Endothelial cell of umbilical vein (primary cell): Measurements from ENCODE around the gene CFAP65. TPM values are rescaled to one million over a fixed set of nuclear protein-coding genes. Genes with fewer than 3 reads are reported as not detected.

ENCODE experiments used
- BruUV-seq: library from RNA; stranded (reverse); fragments of 400-500 nt; replicated peaks from 2 replicates; lab custom pipeline; 2021; lab: Mats Ljungman, UMichigan
- CTCF ChIA-PET: fragments of 300-600, 350-600 bp; sonication (Branson Sonifier 250); formaldehyde crosslinking; loops from one replicate; lab custom pipeline; 2021; ENCODE audit warnings: antibody characterized with exemption, inconsistent platforms; lab: Charles Lee
- POLR2A ChIA-PET: fragments of 300-600, 350-600 bp; sonication (Branson Sonifier 250); formaldehyde crosslinking; loops from one replicate; lab custom pipeline; 2021; ENCODE audit warnings: antibody characterized with exemption, inconsistent platforms; lab: Charles Lee
- DNase-seq: peaks from one replicate; pipeline ENCODE4 v3.0.0-alpha.2; 2011; ENCODE audit warnings: low read depth, low spot score
- FAIRE-seq: peaks from 2 replicates; lab custom pipeline; 2011; peaks lifted over from hg19 to GRCh38; lab: Jason Lieb, UNC
- H2AFZ ChIP-seq: 2 replicates; pipeline ENCODE4 v1.6.0; 2012; ENCODE audit warnings: low read depth, low read length, control low read depth, inconsistent platforms
- H3K27ac ChIP-seq: 2 replicates; pipeline ENCODE4 v1.5.1; 2011; ENCODE audit warnings: low read depth, mild to moderate bottlenecking, control low read depth, low read length, moderate library complexity; ENCODE audit not compliant: insufficient read depth
- H3K27me3 ChIP-seq, 2 experiments: 2 replicates each; pipeline versions ENCODE4 v1.6.0 to v1.6.1; 2011; ENCODE audit warnings: low read length in 2 of 2, mixed read lengths in 1 of 2; ENCODE audit not compliant: control insufficient read depth in 2 of 2, insufficient read depth in 2 of 2
- H3K36me3 ChIP-seq, 2 experiments: 2 replicates in 1 of 2; 3 replicates in 1 of 2; pipeline ENCODE4 v1.5.1; 2011; ENCODE audit warnings: low read length in 2 of 2, mild to moderate bottlenecking in 1 of 2, moderate library complexity in 1 of 2; ENCODE audit not compliant: control insufficient read depth in 2 of 2, insufficient read depth in 2 of 2; ENCODE audit errors: extremely low read depth in 1 of 2
- H3K4me1 ChIP-seq: 3 replicates; pipeline ENCODE4 v1.5.1; 2011; ENCODE audit warnings: mild to moderate bottlenecking, low read length; ENCODE audit not compliant: control insufficient read depth, insufficient read depth; ENCODE audit errors: extremely low read depth
- H3K4me2 ChIP-seq: 2 replicates; pipeline ENCODE4 v1.6.1; 2011; ENCODE audit warnings: low read length, control low read depth, mixed read lengths; ENCODE audit not compliant: insufficient read depth
- H3K4me3 ChIP-seq, 3 experiments: fragments of 200-600 bp in 1 of 3; sonication (generic), shearing (Covaris generic) in 1 of 3; replicated peaks in 1 of 3; 2 replicates each; pipeline ENCODE4 v1.5.1; 2011 to 2016; ENCODE audit warnings: control low read depth in 3 of 3, low read length in 3 of 3, mild to moderate bottlenecking in 2 of 3, inconsistent platforms in 1 of 3, low read depth in 1 of 3, moderate library complexity in 1 of 3; ENCODE audit not compliant: insufficient read depth in 1 of 3
- H3K79me2 ChIP-seq: 2 replicates; pipeline ENCODE4 v1.6.0; 2012; ENCODE audit warnings: low read length, inconsistent platforms; ENCODE audit not compliant: control insufficient read depth, insufficient read depth
- H3K9ac ChIP-seq: replicated peaks from 2 replicates; pipeline ENCODE3; 2011; ENCODE audit warnings: low read length, control low read depth; ENCODE audit not compliant: insufficient read depth; ENCODE audit errors: extremely low read depth
- H3K9me1 ChIP-seq: replicated peaks from 3 replicates; pipeline ENCODE4 v1.6.0; 2011; ENCODE audit warnings: mild to moderate bottlenecking, low read length; ENCODE audit not compliant: control insufficient read depth, insufficient read depth; ENCODE audit errors: extremely low read depth
- H3K9me3 ChIP-seq: replicated peaks from 2 replicates; pipeline ENCODE4 v1.5.1; 2012; ENCODE audit warnings: low read length, inconsistent platforms; ENCODE audit not compliant: control insufficient read depth, insufficient read depth
- H4K20me1 ChIP-seq: replicated peaks from 2 replicates; pipeline ENCODE3; 2011; ENCODE audit warnings: mild to moderate bottlenecking, low read length; ENCODE audit not compliant: control insufficient read depth, insufficient read depth; ENCODE audit errors: extremely low read depth
- CTCF ChIP-seq, 2 donors: IDR thresholded peaks; 1 replicate in 1 of 2; 2 replicates in 1 of 2; pipeline ENCODE4 v1.5.1; 2011; ENCODE audit warnings: low read length in 2 of 2, mild to moderate bottlenecking in 2 of 2, moderate library complexity in 2 of 2, control low read depth in 1 of 2, inconsistent platforms in 1 of 2, low read depth in 1 of 2; ENCODE audit not compliant: insufficient read depth in 1 of 2; ENCODE audit errors: extremely low read depth in 1 of 2
- EZH2 ChIP-seq: IDR thresholded peaks from 2 replicates; pipeline ENCODE4 v1.6.1; 2012; ENCODE audit warnings: borderline replicate concordance, low read depth, mild to moderate bottlenecking, moderate library complexity, low read length, inconsistent platforms; ENCODE audit not compliant: severe bottlenecking
- FOS ChIP-seq: IDR thresholded peaks from 2 replicates; pipeline ENCODE4 v1.6.1; 2011; ENCODE audit warnings: mild to moderate bottlenecking, low read length, moderate library complexity, borderline replicate concordance; ENCODE audit not compliant: insufficient read depth
- GATA2 ChIP-seq: IDR thresholded peaks from 2 replicates; pipeline ENCODE4 v1.7.0; 2011; ENCODE audit warnings: low read depth, mild to moderate bottlenecking, moderate library complexity, mixed read lengths, low read length; ENCODE audit not compliant: insufficient read length, insufficient read depth
- JUN ChIP-seq: IDR thresholded peaks from 2 replicates; pipeline ENCODE4 v1.6.1; 2011; ENCODE audit warnings: borderline replicate concordance, low read depth; ENCODE audit not compliant: insufficient read length, insufficient read depth
- MYC ChIP-seq: IDR thresholded peaks from one replicate; pipeline ENCODE4 v1.6.1; 2011; ENCODE audit warnings: mild to moderate bottlenecking, low read depth, low read length
- POLR2A ChIP-seq: IDR thresholded peaks from 2 replicates; pipeline ENCODE4 v1.6.1; 2012; ENCODE audit warnings: low read depth, mild to moderate bottlenecking, control low read depth, low read length
- POLR2AphosphoS5 ChIP-seq: IDR thresholded peaks from 2 replicates; pipeline ENCODE4 v1.6.1; 2012; ENCODE audit warnings: low read depth, mild to moderate bottlenecking, control low read depth, low read length, moderate library complexity; ENCODE audit not compliant: insufficient read depth
- dilution Hi-C: fragments of 300-500 bp; cut with MboI; formaldehyde crosslinking; loops from one replicate; pipeline ENCODE4 v1.15.0; 2019; ENCODE audit warnings: low sequenced_read_pairs; ENCODE audit not compliant: extremely low pct_ligation_motif_present
- intact Hi-C: fragments of 100-400 bp; cut with micrococcal nuclease; formaldehyde crosslinking; loops from one replicate; pipeline ENCODE4 v1.10.0; 2022
- polyA plus RNA-seq, 4 experiments: library from polyadenylated mRNA; depleted of rRNA in 3 of 4; stranded (reverse) in 3 of 4; unstranded in 1 of 4; fragments of >200 nt; gene quantifications; 2 replicates each; pipeline versions ENCODE4 v1.2.1 to v1.2.3, GENCODE V29; 2011 to 2012; ENCODE audit warnings: missing spikeins in 1 of 4
- total RNA-seq: library from RNA; stranded (reverse); gene quantifications from 2 replicates; pipeline ENCODE4 v1.2.3, GENCODE V29; 2021
- TF ChIP-seq, protein P1 (sequence below): IDR thresholded peaks from 2 replicates; pipeline ENCODE4 v1.6.1; 2011; ENCODE audit not compliant: insufficient read depth, insufficient read length

Gene CFAP65
- total and polyA plus RNA-seq, 2 donors (not counting 3 experiments of a cell fraction or from before 2014, with no cell fraction given), result 0.03 TPM; not detected in 1

GRCh38 chr2:219054956-219055903 lies 13.9 kb upstream of the CFAP65 start:
- peaks cover 40% of the 10 kb centered on the region in 2 experiments for H3K27me3 ChIP-seq
- no peak overlapping the region for H2AFZ ChIP-seq
- no peak overlapping the region for H3K4me3 ChIP-seq
- H3K9me3 ChIP-seq, result no peaks in the 10 kb centered on the region
- no peaks in the 10 kb centered on the region for H4K20me1 ChIP-seq
- H3K4me2 ChIP-seq, result no peak overlapping the region
- BruUV-seq, result no TSS peak
- no peak overlapping the region for H3K27ac ChIP-seq
- no peaks in the 10 kb centered on the region for H3K36me3 ChIP-seq
- POLR2A ChIA-PET, result no interaction called here
- dilution Hi-C loops (no loop called here), intact Hi-C loops (loop anchor here (5.0 kb wide), 2 partner anchors 73 to 162 kb away; partner anchors contain the start of gene ABCB6)
- no peak for FAIRE-seq
- CTCF ChIA-PET, result interaction anchor here (0.6 to 1.8 kb wide), 8 partner anchors 14 to 100 kb away, joined by 3 to 10 read pairs (median 5); partner anchors contain the start of gene CFAP65
- no peak overlapping the region for H3K9ac ChIP-seq
- H3K4me1 ChIP-seq, result no peaks in the 10 kb centered on the region
- no peak for TF ChIP-seq EZH2
- TF ChIP-seq GATA2, result no peak
- TF ChIP-seq, protein P1, sequence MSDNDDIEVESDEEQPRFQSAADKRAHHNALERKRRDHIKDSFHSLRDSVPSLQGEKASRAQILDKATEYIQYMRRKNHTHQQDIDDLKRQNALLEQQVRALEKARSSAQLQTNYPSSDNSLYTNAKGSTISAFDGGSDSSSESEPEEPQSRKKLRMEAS, result no peak
- no peak for TF ChIP-seq POLR2AphosphoS5
- no peak for TF ChIP-seq FOS
- H3K79me2 ChIP-seq, result no peaks in the 10 kb centered on the region
- H3K9me1 ChIP-seq, result no peaks in the 10 kb centered on the region
- DNase-seq, result no peak

GRCh38 chr2:219049282-219049681 lies 8.0 kb upstream of the CFAP65 start:
- intact Hi-C loops, result no loop called here
- no peak for FAIRE-seq
- Histone ChIP-seq H3K4me2 (no peak overlapping the region), H3K36me3 (no peaks in the 10 kb centered on the region), H2AFZ (no peak overlapping the region), H3K9ac (no peak overlapping the region), H3K4me3 (no peak overlapping the region), H3K27ac (no peak overlapping the region), H4K20me1 (no peaks in the 10 kb centered on the region), H3K4me1 (no peaks in the 10 kb centered on the region), H3K9me3 (no peaks in the 10 kb centered on the region), H3K27me3 (peaks cover 0 to 5% of the 10 kb centered on the region in 2 experiments), H3K9me1 (no peaks in the 10 kb centered on the region), H3K79me2 (no peaks in the 10 kb centered on the region)
- CTCF ChIA-PET, result interaction anchor here (1.3 to 2.2 kb wide), 2 partner anchors 19 to 24 kb away, joined by 4 to 13 read pairs; no protein-coding TSS in a partner anchor
- BruUV-seq, result no TSS peak
- TF ChIP-seq EZH2 (no peak), POLR2A (no peak), FOS (no peak), JUN (no peak), CTCF (IDR thresholded peaks at IDR 0.05; ENCODE audit: extremely low read depth in 1 of 2, insufficient read depth in 1 of 2, low read depth in 1 of 2, low read length in 2 of 2) (no peak), MYC (no peak), GATA2 (no peak)
- TF ChIP-seq, protein P1, result no peak
- dilution Hi-C loops, result no loop called here
- POLR2A ChIA-PET, result no interaction called here
- DNase-seq, result no peak
